GM18861 (cell line): ENCODE results near the gene LRRC4C.

Experiments used
- ATAC-seq: cut with Tn5 transposase; IDR thresholded peaks from one replicate; pipeline ENCODE4 v1.9.1; 2021; ENCODE audit not compliant: unreplicated experiment

The LRRC4C gene

GRCh38 chr11:41459465-41460401, at the start of gene LRRC4C:
TSS of gene LRRC4C (minus strand) at chr11:41459652.
- no peak for ATAC-seq

GRCh38 chr11:41508121-41508520, 48.7 kb upstream of the LRRC4C start:
- no peak for ATAC-seq

GRCh38 chr11:41499429-41499828, 40.0 kb upstream of the LRRC4C start:
- no peak for ATAC-seq

- ATAC-seq: no peak
These were observed 39.3 kb upstream of the LRRC4C start for GRCh38 chr11:41498726-41499125.

GRCh38 chr11:41497974-41498373, 38.5 kb upstream of the LRRC4C start:
- no peak for ATAC-seq

- no peak for ATAC-seq
These were observed 35.3 kb upstream of the LRRC4C start for GRCh38 chr11:41494716-41495115.

- no peak for ATAC-seq
These were observed 27.0 kb upstream of the LRRC4C start for GRCh38 chr11:41486424-41486823.

GRCh38 chr11:41483956-41484355, 24.5 kb upstream of the LRRC4C start:
- no peak for ATAC-seq

- ATAC-seq: no peak
These were observed 19.7 kb upstream of the LRRC4C start for GRCh38 chr11:41479179-41479578.

GRCh38 chr11:41461057-41461681, 1.7 kb upstream of the LRRC4C start:
- ATAC-seq: no peak

- ATAC-seq: no peak
These were observed 811 bp downstream of the LRRC4C start for GRCh38 chr11:41458641-41459040.

- ATAC-seq: no peak
These were observed 1.3 kb downstream of the LRRC4C start for GRCh38 chr11:41458154-41458553.

GRCh38 chr11:41457216-41458014, 2.0 kb downstream of the LRRC4C start:
- ATAC-seq: no peak

- ATAC-seq: no peak
These were observed 3.2 kb downstream of the LRRC4C start for GRCh38 chr11:41456269-41456668.

GRCh38 chr11:41451011-41451410, 8.4 kb downstream of the LRRC4C start:
- ATAC-seq: no peak

- no peak for ATAC-seq
These were observed 9.9 kb downstream of the LRRC4C start for GRCh38 chr11:41449483-41450050.

GRCh38 chr11:41446566-41446965, 12.9 kb downstream of the LRRC4C start:
- no peak for ATAC-seq

- no peak for ATAC-seq
These were observed 13.3 kb downstream of the LRRC4C start for GRCh38 chr11:41446107-41446506.

- ATAC-seq: no peak
These were observed 22.4 kb downstream of the LRRC4C start for GRCh38 chr11:41437006-41437490.

- ATAC-seq: no peak
These were observed 23.9 kb downstream of the LRRC4C start for GRCh38 chr11:41435531-41435930.

GRCh38 chr11:41431784-41432183, 27.7 kb downstream of the LRRC4C start:
- no peak for ATAC-seq
